ENCODE results near the gene CDK12. TPM values are rescaled to one million over a fixed set of nuclear protein-coding genes. Genes with fewer than 3 reads are reported as not detected.

Gene CDK12
- total and polyA plus RNA-seq, 9 donors = 17.8 to 65.9 (median 47.9) TPM

- H3K36me3 ChIP-seq = no peaks in the 10 kb centered on the region
- no peak overlapping the region for H3K27ac ChIP-seq
- intact Hi-C loops (cut with DNase I) = no loop called here
- WGBS, 3 donors = 82 to 88% (median 84%) methylated on average over 10 of the region's 10 CpGs
- no peak for TF ChIP-seq POLR2A (IDR thresholded peaks at IDR 0.05)
- TF ChIP-seq CTCF (IDR thresholded peaks at IDR 0.05) = no peak
- no peak for TF ChIP-seq EP300 (IDR thresholded peaks at IDR 0.05)
- DNase-seq = no peak
- H3K9me3 ChIP-seq = no peaks in the 10 kb centered on the region
- H3K27me3 ChIP-seq = no peaks in the 10 kb centered on the region
- no peak overlapping the region for H3K4me3 ChIP-seq
- H3K4me1 ChIP-seq (ENCODE audit: insufficient read depth) = no peaks in the 10 kb centered on the region
These were observed 69.2 kb downstream of the CDK12 start for GRCh38 chr17:39530513-39530912.

- DNase-seq = no peak
- 88 to 92% (median 91%) methylated on average over 6 of the region's 6 CpGs for WGBS, 3 donors
- Histone ChIP-seq H3K27me3 (no peaks in the 10 kb centered on the region), H3K4me1 (ENCODE audit: insufficient read depth) (no peaks in the 10 kb centered on the region), H3K36me3 (no peaks in the 10 kb centered on the region), H3K4me3 (no peak overlapping the region), H3K9me3 (no peaks in the 10 kb centered on the region), H3K27ac (no peak overlapping the region)
- intact Hi-C loops (cut with DNase I) = no loop called here
- TF ChIP-seq EP300 (IDR thresholded peaks at IDR 0.05) (no peak), CTCF (IDR thresholded peaks at IDR 0.05) (no peak), POLR2A (IDR thresholded peaks at IDR 0.05) (no peak)
These were observed 70.0 kb downstream of the CDK12 start for GRCh38 chr17:39531252-39531651.

- TF ChIP-seq POLR2A (IDR thresholded peaks at IDR 0.05) (no peak), EP300 (IDR thresholded peaks at IDR 0.05) (no peak), CTCF (IDR thresholded peaks at IDR 0.05) (no peak)
- H3K27me3 ChIP-seq = no peaks in the 10 kb centered on the region
- no peaks in the 10 kb centered on the region for H3K4me1 ChIP-seq (ENCODE audit: insufficient read depth)
- no peaks in the 10 kb centered on the region for H3K9me3 ChIP-seq
- WGBS, 3 donors = 65 to 75% (median 70%) methylated on average over 4 of the region's 4 CpGs
- no peaks in the 10 kb centered on the region for H3K36me3 ChIP-seq
- no peak overlapping the region for H3K27ac ChIP-seq
- no peak overlapping the region for H3K4me3 ChIP-seq
- no peak for DNase-seq
- intact Hi-C loops (cut with DNase I) = no loop called here
These were observed 72.6 kb downstream of the CDK12 start for GRCh38 chr17:39533891-39534290.

GRCh38 chr17:39534768-39535405 lies 73.6 kb downstream of the CDK12 start:
- H3K4me3 ChIP-seq = no peak overlapping the region
- no peak for DNase-seq
- H3K4me1 ChIP-seq (ENCODE audit: insufficient read depth) = no peaks in the 10 kb centered on the region
- no peak for TF ChIP-seq EP300 (IDR thresholded peaks at IDR 0.05)
- no peak for TF ChIP-seq CTCF (IDR thresholded peaks at IDR 0.05)
- no peak for TF ChIP-seq POLR2A (IDR thresholded peaks at IDR 0.05)
- 95 to 97% (median 96%) methylated on average over 3 of the region's 3 CpGs for WGBS, 3 donors
- H3K9me3 ChIP-seq = no peaks in the 10 kb centered on the region
- H3K27me3 ChIP-seq = no peaks in the 10 kb centered on the region
- H3K27ac ChIP-seq = no peak overlapping the region
- no peaks in the 10 kb centered on the region for H3K36me3 ChIP-seq
- intact Hi-C loops (cut with DNase I) = no loop called here

Data from ovary (tissue), 9 donors.